HG03064 (cell line): ENCODE measurements around the gene KLHL21.

Experiments used
- ATAC-seq: cut with Tn5 transposase; IDR thresholded peaks from one replicate; pipeline ENCODE4 v1.9.1; 2021; ENCODE audit warnings: low read depth; ENCODE audit not compliant: unreplicated experiment

The KLHL21 gene

DNA sequence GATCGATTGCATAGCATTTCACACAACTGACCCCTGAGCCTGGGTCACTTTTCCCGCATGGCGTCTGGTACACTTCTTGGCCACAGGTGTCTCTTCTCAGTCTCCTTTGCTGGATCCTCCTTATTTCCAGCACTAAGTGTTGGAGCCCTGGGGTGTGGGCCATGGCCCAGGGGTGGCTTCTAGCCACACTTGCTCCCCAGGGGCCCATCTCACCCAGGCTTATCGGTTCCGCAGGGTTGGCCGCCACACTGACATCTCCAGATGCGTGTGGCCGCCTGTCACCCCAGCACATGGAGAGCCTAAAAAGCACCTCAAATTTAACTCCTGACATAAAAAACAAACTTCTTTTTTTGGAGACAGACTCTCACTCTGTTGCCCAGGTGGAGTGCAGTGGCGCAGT is 24.4 kb upstream of the KLHL21 start:
- no peak for ATAC-seq

DNA sequence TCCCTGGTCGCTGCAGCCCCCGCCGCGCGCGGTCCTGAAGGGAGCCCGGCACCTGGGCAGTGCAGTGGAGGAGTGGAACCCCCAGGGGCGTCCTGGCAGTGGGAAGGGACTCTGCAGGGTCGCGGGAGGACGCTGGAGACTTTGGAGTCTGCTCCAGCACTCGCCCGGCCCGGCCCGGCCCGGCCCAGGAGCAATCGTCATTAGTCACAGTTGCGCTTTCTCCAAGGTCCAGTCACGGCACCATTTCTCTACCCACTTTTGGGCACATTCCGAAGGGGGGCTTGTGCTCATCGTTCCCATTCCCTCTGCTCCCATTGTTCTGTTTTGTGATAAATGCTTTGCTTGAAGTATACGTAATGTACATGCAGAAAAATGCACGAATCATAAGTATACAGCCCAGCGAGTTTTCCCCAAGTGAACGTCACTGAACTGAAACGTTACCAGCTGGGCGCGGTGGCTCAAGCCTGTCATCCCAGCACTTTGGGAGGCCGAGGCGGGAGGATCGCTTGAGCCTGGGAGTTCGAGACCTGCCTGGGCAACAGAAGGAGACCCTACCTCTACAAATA is 23.0 kb upstream of the KLHL21 start:
- ATAC-seq, result peak; percentile 15

DNA sequence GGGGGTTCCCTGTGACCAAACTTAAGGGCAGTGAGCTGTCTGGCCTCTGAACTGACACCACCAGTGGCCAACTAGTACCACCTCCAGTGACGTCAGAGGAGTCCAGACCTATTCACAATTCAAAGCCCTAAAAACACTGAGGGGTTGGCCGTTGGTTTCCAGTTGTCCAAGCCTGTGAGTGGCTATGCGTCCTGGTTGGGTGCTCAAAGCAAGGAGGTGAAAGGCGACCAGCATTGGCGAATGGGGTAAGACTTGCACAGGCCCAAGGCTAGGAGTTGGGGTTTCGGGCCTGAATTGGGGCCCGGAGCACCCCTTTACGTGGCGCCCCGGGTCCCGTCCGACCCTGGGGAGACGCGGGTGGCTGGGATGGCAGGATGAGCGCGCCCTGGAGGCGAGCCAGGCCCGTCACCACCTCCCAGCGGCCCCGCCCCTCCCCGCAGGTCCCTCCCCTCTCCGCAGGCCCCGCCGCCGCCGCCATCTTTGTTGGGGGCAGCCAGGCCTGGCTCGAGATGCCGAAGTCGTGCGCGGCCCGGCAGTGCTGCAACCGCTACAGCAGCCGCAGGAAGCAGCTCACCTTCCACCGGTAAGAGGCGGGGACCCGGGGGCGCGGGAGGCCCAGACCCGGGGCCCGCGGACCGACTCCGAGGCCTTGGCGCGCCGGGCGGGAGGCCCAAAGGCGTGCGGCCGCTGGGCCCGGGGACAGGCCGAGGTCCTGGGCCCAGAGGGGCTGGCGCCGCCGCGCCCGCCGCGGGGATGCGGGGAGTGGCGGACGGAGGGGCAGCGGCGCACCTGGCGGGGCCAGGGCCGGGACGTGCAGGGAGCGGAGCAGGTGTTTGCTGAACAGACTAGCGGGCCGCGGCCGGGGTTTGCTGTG is 22.3 kb upstream of the KLHL21 start, which contains the start of gene THAP3:
TSS of gene THAP3 (plus strand) at position 159 of the 874 bp plus-strand sequence. CDS start at position 510, 351 bp downstream.
- ATAC-seq, result peak; percentile 83

DNA sequence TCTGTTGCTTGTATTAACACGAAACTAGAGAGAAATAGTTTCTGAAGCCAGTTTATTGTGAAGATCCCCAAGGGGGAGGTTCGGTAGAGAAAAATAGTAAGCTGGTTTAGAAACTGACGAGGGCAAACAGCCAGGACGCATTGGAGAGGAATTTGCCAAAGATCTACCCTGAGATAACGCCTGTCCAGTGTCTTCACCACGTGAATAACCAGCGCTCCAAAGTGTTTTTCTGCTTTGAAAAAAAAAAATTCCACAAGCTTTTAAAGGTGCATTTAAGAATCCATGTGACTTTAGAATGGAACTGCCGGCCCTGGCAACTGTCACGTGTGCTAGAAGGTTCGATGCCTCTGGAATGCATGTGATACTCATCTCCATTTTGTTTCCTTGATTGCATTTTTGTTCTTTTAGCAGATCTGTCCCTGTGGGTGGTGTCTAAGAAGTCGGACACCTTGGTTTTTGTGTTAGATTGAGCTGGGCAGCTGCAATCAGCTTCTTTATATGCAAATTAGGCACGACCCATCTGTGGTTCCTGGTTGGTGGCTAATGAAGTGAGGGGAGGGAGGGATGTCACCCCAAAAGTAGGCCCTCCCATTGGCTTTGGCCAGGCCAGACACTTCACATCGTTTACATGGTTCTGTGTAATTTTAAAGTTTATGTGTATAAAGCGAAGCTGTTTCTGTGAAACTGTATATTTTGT is 20.7 kb upstream of the KLHL21 start:
- ATAC-seq, result no peak

DNA sequence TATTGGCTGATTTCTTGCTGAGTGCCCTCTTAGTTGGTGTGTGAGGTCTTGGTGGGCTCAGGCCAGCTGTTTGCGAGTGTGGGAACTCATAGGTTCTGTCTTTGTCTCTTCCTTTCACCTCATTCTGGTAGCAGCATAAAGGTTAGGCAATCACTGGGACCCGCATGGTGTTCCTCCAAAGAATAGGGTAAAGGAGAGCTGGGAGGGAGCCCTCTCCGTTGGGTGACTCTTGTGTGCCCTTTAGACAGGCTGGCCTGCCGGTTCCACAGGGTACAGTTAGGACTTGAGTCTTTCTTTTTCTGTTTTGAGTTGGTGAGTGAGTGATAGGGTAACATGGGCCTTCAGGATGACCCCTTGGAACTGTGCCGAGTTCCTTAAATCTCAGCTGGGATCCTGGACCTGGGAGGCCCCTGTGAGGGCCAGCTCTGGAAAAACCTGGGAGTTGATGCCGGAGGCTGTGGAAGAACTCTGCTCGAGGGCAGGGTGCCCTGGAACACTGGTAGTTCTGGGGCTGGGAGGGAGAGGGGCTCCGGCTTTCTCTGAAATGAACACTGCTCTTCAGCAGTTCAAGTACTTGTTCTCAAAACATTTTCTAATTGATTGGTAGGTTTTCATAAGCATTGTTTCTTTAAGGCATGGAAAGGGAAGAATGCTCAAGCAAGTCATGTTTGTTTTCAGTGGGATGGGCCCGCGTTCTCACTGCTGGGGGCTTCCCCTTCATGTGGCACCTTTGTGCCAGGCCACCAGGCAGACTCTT is 19.9 kb upstream of the KLHL21 start:
- no peak for ATAC-seq

DNA sequence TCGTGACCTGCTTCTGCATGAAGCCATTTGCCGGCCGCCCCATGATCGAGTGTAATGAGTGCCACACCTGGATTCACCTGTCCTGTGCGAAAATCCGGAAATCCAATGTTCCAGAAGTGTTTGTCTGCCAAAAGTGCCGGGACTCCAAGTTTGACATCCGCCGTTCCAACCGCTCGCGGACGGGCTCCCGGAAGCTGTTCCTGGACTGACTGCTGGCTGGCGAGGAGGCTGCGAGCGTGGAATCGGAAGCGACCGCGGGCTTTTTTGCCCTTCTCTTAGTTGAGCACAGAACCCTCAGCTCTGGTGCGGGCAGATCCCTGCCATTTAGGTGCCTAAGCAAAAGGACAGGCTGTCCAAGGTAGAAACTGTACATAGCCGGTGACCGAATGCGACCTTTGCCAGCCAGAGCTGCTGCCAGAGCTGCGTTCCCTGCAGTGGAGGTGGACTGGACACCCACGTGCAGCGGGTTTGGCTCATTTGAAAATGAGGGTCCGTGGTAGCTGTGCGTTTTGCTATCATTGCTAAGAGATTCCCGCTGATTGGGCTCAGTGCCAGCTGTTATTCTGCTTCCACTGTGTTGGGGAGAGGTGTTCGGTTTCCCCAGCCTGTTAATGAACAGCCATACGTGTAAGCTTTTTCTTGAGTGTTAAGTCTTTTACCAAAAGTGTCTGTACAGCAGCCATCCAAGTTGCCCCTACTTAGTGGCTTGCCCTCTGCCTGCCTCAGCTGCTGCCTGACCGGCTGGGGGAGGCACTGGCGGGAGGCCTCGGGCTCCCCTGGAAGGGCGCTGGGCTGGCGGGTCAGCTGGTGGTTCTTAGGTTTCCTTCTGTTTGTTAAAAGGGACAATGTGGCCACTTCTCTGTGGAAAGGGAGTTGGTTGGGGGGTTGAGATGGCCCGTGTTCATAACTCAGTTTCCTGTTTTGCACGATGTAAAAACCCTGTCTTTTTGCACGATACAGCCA is 19.0 kb upstream of the KLHL21 start:
- no peak for ATAC-seq

DNA sequence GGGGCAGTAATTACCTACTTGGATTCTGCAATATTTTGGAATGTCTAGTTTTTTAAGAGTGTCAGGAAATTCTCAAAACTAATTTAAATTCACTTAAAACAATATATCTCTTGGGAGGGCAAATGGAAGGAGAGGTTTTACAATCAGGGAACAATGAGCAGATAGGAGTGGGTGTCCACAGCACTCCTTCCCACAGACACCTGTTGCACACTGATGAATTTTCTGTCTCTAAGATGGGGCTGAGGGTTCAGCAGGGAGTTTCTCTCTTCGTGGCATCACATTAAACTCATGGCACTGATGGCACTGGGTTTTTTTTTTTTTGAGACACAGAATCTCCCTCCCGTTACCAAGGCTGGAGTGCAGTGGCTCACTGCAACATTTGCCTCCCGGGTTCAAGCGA is 16.4 kb upstream of the KLHL21 start:
- ATAC-seq, result no peak

DNA sequence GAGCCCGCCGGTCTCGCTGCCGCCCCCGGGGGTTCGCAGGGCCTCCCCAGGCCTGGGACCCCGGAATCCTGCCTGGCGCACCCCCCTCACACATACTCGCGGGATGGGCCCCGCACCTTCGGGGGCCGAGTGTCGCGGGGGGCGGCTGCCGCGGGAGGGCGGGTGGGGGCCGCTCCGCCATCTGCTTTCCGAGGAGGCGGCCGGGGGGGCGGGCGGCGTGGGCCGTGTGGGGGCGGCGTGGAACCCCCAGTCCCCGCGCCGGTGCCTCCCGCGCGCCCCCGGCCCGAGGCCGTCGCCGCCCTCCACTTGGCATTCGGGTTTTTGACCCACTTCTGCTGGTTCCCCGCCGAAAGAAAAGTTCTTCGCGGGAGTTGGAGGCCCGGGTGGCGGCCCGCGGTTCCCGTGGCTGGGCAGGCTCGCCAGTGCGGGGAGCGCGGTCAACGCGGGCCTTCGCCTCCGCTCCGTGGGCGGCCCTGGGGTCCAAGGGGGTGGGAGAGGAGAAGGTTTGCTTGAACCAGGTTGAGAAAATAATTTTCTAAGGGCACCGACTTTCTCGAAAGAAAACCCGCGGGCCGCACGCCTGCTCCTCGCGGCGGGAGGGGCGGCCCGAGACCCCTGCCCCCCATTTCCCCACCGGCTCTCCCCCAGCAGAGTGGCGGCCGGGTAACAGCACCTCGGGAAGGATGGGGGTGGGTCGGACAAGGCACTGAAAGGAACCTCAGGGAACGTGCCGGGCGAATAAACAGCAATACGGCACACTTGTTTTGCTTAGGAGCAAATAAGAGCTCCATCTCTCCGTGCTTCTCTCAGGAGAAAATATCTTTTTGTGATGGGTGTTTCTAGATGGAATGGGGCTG is 12.5 kb upstream of the KLHL21 start:
- no peak for ATAC-seq

DNA sequence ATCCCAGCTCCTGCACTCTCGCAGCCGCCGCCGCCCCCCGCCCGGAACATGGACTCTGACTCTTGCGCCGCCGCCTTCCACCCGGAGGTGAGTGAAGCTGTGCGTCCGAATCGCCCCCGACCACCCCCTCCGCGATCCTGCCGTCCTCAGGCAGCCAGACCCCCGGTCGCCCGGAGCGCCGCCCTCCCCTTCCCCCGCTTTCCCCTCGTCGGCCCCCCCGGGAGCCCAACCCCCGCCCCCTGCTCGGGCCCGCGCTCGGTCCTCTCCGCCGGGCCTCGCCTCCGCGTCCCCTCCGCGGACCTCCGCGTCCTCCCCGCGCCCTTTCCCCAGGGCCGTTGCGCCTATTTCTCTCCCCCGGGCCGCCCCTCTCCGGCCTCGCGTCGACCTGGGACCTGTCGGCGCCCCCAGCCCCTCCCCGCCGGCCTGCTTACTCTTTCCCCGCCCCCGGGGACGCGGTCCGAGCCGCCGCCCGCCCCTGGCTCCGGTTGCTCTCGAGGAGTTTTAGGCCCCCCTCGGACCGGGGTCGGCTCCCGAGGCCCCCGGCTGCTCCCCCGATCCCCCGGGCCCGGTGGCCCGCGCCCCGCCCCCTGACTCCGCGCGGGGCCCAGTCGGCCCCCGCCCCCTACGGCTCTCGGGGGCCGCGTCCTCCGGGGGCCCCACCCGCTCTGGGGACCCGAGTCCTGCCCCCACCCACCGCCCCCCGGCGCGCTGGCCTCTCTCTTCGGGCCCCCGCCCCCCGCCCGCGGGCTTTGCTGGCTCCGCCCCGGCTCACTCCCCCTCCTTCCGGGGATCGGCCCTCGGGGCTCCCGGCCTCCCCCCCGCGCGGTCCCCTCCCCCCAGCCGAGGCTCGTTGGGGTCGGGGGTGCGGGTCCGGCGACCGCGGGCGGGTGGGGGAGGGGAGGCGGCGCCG is 11.6 kb upstream of the KLHL21 start:
- no peak for ATAC-seq

DNA sequence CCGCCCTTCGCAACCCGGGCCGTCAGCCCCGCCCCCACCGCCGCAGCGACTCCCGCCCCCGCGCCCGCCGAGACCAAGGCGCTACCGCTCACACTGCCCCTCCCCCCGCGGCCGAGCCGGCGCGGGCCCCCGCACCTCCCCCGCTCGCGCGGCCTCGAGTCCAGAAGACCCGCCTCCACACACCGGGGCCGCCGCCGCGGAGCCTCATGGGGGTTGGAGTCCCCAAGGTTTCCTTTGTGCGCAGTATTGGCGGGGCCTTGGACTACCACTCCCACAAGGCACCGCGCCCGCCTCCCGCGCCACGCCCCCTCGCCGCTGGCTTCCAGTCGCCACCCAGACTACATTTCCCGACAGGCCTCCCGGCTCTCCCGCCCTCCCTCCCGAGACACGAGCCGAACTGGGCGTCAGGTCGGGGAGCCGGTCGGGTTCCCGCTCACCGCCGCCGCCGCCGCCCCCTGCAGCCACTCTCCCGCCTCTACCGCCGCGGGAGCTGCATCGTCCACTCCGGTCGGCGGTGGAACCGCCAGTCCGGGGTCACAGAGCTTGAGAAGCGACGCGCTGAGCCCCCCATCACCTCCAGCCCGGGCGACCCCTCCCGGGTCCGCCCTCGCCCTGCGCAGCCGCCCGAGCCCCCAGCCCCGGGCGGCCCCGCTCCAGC is 10.8 kb upstream of the KLHL21 start, which contains the start of gene PHF13:
TSS of gene PHF13 (plus strand) at position 371 of the 658 bp plus-strand sequence. CDS start 336 bp downstream, outside the sequence.
- peak; percentile 83 for ATAC-seq

DNA sequence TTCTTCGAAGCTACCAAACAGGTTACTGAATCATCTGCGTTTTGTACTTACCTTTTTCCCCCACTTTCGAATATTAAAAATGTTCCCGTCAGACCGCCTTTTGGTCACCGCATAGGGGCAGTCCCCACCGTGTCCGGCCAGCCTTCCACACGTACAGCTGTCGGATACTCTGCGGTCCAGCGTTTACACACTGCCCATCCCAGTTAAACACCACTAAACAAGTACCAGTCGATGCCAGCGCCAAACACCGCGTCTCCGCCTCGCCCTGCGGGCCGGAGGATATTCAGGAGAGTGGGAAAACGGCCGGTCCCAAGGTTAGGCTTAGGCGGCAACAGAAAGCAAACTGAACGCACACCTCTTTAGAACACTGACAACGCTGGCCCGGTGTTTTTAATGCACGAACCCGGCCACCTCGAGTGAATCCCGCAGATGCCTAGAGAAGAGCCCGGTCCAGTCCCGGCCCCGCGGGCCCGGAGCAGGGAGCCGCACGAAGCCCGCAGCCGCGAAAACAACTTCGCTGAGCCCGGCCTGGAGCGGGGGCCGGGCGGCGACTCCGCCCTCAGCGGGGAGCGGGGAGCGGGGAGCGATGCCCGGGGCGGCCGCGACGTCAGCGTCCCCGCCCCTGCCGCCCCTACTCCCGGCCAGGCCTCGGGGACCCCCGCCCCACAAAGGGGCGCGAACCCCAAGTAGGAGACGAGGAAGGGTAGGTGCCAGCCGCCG is 10.1 kb upstream of the KLHL21 start:
- ATAC-seq, result peak; percentile 25

DNA sequence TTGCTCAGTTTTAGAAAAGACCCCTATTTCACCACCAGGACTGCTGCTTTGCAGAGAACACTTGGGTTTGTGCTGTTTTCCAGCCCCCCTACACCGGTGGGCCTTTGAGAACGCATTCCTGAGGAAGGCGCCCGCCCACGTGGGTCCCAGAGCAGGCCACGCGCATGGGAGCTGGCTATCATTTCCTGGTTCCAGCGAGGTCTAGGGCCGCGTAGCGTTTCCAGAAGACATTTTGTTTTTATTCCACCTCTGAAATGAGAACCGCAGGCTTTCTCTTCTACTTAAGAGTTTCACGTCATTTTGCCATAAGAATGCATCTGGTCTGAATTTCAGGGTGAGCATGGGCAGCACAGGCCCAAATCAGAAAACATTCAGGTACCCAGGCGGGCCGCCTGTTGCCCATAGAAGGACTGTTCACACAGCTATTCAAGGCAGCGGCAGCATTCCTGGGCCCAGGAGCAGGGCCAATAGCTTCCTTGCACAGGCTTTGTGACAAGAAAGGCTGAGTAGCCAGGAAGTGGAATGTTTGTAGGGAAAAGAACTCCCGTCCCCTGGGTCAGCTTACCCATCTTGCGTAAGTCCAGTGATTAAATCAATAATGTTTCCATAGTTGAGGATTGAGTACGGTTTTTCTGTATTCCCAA is 1.4 kb upstream of the KLHL21 start:
- ATAC-seq, result no peak

DNA sequence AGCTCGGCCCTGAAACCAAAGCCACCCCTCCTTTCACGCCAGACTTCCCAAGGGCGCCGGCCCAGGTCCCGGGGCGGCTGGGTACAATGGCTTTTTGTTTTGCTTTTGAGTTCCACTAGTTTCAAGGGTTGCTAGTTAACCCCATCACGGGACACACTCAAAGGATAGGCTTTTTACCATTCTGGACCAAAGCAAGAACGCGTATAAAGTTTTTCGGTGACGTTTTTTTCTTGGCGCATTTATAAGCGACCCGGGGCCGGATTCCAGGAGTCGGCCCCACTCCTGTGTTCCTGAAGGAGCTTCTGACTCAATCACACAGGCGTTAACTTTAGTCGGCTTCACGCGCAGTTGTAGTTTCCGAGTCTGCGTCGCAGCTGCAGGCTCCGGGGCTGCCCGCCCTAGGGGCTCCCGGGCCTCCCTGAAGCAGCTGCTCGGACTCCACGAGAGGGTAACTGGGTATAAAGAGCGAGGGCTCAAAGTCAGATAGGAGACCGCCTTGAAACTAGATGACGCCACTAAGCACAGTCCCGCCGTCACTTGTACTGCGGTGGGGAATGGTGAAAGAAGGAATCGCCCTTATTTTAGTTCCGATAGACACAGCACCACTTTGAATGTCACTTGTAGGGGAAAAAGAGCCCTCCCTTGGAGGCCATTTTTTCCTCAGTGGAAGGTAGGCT is 707 bp upstream of the KLHL21 start:
- ATAC-seq, result peak; percentile 9

DNA sequence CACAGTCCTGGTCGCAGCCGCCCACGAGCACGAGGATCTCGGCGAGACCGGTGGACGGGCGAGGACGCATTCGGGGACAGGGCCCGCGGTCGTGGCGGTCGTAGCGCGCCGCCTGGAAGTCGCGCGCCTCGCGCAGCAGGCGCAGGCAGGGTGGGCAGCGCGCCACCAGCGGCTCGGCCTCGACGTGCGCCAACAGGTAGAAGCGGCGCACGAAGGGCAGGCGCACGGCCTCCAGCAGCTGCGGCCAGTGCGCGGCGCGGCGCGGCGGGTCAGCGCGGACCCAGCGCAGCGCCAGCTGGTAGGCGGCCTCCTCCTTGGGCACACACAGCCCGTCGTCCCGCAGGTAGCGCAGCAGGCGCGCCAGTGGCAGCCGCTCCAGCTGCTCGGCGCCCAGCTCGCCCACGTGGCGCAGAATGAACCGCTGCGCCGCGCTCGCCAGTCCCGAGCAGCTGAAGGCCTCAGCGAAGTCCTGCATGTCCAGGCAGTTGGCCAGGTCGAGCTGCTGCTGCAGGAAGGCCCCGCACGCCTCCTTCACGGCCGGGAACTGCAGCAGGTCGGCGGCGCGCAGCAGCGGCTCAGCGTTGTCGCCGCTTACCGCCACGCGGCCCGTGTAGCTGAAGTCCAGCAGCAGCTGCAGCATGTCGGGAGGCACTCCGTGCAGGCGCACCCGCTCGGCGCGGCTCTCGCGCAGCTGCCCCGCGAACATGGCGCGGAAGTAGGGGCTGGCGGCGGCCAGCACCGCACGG is 573 bp downstream of the KLHL21 start:
- ATAC-seq, result peak; percentile 31
